ENCODE data around the gene HSPBP1.

DNA sequence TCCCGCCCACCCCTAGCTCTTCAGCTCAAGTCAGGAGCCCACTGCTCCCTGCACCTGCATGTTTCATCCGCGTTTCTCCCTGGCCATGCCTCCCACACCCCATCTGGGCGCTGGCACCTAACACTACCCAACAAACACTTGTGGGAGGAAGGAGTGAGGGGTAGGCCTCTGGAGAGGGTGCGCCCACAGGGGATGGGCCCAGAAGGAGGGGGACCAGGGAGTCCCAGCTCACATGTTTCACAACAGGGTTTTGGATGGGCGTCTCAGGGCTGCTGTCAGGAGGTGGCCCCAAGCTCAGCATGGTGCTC lies 39.2 kb downstream of the HSPBP1 start:
- TF ChIP-seq PATZ1 (CRISPR knock-in tag; IDR thresholded peaks at IDR 0.05; ENCODE audit: borderline replicate concordance) (no peak), CSDC2 (CRISPR knock-in tag; IDR thresholded peaks at IDR 0.05) (no peak), GLIS3 (CRISPR knock-in tag; IDR thresholded peaks at IDR 0.05) (no peak)
- TF ChIP-seq, protein P1, sequence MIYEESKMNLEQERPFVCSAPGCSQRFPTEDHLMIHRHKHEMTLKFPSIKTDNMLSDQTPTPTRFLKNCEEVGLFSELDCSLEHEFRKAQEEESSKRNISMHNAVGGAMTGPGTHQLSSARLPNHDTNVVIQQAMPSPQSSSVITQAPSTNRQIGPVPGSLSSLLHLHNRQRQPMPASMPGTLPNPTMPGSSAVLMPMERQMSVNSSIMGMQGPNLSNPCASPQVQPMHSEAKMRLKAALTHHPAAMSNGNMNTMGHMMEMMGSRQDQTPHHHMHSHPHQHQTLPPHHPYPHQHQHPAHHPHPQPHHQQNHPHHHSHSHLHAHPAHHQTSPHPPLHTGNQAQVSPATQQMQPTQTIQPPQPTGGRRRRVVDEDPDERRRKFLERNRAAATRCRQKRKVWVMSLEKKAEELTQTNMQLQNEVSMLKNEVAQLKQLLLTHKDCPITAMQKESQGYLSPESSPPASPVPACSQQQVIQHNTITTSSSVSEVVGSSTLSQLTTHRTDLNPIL (CRISPR knock-in tag; IDR thresholded peaks at IDR 0.05; ENCODE audit: low read depth): no peak

All from SK-N-SH treated with all-trans-retinoic acid at 6 μM for 48 hours (cell line).